ENCODE results near the gene CCDC180.

GRCh38 chr9:97304586-97304985, 2.9 kb upstream of the CCDC180 start:
- TF ChIP-seq EZH2phosphoT487 (IDR thresholded peaks at IDR 0.05; ENCODE audit: borderline replicate concordance) = no peak
- TF ChIP-seq POLR2AphosphoS5 (IDR thresholded peaks at IDR 0.05; ENCODE audit: low read depth, low read length) = no peak
- no peak for TF ChIP-seq SRF (IDR thresholded peaks at IDR 0.05; ENCODE audit: low read depth)
- TF ChIP-seq CTCF (IDR thresholded peaks at IDR 0.05 in 2 of 3, conservative IDR thresholded peaks at IDR 0.05 in 1 of 3; ENCODE audit: borderline replicate concordance in 1 of 3, insufficient read depth in 1 of 3, low read depth in 2 of 3, low read length in 2 of 3) = no peak
- TF ChIP-seq POLR2A (IDR thresholded peaks at IDR 0.05; ENCODE audit: borderline replicate concordance, extremely low read depth, insufficient read depth, insufficient read length) = no peak
- no peak for TF ChIP-seq REST (IDR thresholded peaks at IDR 0.05; ENCODE audit: low read depth)
- no peak for TF ChIP-seq YY1 (IDR thresholded peaks at IDR 0.05; ENCODE audit: extremely low read depth, insufficient replicate concordance, low read depth, low read length)
- no peak for TF ChIP-seq ZBTB33 (IDR thresholded peaks at IDR 0.05; ENCODE audit: extremely low read depth, insufficient replicate concordance, low read length)
- no peak for TF ChIP-seq JUND (IDR thresholded peaks at IDR 0.05)
- TF ChIP-seq ZNF274 (IDR thresholded peaks at IDR 0.05; ENCODE audit: low read depth, low read length) = no peak
- no peak for TF ChIP-seq EZH2 (IDR thresholded peaks at IDR 0.05)
- TF ChIP-seq ZFX (IDR thresholded peaks at IDR 0.05) = no peak
- no peak for TF ChIP-seq RAD21 (IDR thresholded peaks at IDR 0.05; ENCODE audit: low read depth)

All from HCT116 (cell line).